ENCODE data around the gene CEACAM21. TPM values are rescaled to one million over a fixed set of nuclear protein-coding genes. Genes with fewer than 3 reads are reported as not detected.

CEACAM21 gene
- total RNA-seq, 6 donors from 2014 or later: 2.3 to 22.4 (median 16.3) TPM

DNA sequence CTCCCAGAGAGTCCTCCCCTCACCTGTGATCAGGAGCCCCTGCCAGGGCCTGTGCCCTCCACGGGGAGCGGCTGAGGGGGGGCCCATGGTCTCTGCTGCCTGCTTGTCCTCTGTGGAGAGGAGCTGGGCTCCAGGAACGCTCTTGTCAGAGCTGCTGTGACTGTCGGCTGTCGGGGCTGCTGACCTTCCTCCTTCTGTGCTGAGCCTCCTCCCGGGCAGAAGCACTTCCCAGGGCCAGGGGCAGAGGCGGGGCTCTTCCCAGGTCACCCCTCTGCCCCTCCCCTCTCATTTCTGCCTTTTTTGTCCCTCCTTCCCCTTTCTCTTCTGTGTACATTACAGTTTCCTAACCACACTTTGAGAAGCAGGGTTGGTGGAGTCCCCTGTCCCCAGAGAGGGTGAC lies 50.9 kb downstream of the CEACAM21 start, which contains the start of gene CEACAM4:
Gene CEACAM4, minus strand, starts transcription at position 198 of the 400 bp plus-strand sequence. Its CDS starts 111 bp downstream, at position 87.
- H3K9me3 ChIP-seq: peaks cover 0 to 11% (median 1%) of the 10 kb centered on the region in 4 donors
- WGBS, 2 donors: 17 to 26% methylated on average over 6 of the region's 7 CpGs
- no peaks in the 10 kb centered on the region for H3K36me3 ChIP-seq
- ATAC-seq (ENCODE audit: low FRiP score in 2 of 2): peak; percentile 76 to 80
- TF ChIP-seq, protein P1, sequence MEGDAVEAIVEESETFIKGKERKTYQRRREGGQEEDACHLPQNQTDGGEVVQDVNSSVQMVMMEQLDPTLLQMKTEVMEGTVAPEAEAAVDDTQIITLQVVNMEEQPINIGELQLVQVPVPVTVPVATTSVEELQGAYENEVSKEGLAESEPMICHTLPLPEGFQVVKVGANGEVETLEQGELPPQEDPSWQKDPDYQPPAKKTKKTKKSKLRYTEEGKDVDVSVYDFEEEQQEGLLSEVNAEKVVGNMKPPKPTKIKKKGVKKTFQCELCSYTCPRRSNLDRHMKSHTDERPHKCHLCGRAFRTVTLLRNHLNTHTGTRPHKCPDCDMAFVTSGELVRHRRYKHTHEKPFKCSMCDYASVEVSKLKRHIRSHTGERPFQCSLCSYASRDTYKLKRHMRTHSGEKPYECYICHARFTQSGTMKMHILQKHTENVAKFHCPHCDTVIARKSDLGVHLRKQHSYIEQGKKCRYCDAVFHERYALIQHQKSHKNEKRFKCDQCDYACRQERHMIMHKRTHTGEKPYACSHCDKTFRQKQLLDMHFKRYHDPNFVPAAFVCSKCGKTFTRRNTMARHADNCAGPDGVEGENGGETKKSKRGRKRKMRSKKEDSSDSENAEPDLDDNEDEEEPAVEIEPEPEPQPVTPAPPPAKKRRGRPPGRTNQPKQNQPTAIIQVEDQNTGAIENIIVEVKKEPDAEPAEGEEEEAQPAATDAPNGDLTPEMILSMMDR (IDR thresholded peaks at IDR 0.05): no peak
- TF ChIP-seq POLR2A (IDR thresholded peaks at IDR 0.05): peak in 2 of 4 donors; percentile 39 to 87
- TF ChIP-seq POLR2AphosphoS5 (IDR thresholded peaks at IDR 0.05): peak; percentile 54 to 70
- peak within 1 kb of the TSS in 2 of 4 donors; percentile 35 to 42 for H3K4me3 ChIP-seq
- DNase-seq: peak; percentile 55 to 79
- no peaks in the 10 kb centered on the region for H3K27me3 ChIP-seq
- peaks cover 0 to 8% (median 1%) of the 10 kb centered on the region in 4 donors for H3K4me1 ChIP-seq
- peak within 1 kb of the TSS; percentile 61 to 83 (median 74) for H3K27ac ChIP-seq

DNA sequence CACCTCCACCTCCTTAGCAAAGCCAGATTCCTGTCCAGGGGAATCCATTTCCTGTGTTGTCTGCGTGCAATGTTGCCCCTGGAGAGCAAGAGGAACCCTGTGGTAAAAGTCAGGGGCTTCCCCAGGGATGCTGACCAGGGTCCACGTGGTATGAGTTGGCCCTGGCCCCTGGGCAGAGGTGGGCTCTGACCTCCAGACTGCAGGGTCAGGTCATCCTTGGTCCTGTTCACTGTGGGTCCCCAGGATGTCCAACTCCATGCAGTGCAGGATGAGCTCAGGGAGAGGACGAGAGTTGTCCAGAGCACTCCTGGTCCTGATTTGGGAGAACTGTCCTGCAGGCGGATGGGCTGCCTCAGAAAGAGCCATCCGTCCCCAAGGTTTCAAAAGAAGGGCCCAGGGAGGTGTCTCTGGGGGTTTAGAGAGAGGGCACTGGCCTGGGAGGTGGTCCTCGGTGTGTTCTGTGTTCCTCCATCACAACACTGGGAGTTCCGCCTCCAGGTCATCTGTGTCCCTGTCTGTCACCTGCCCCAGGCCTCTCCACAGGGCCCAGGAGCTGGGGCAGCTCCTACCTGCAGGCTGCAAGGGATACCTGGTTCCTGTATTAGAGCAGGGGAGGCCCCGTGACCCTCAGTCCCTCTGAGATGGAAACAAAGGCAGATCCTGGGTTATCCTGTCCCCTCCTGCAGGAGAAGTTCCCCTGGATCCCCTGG lies 52.2 kb downstream of the CEACAM21 start:
- DNase-seq (no peak), ATAC-seq (ENCODE audit: low FRiP score in 2 of 2) (no peak)
- H3K4me3 ChIP-seq: no peak overlapping the region
- peaks cover 0 to 8% (median 1%) of the 10 kb centered on the region in 4 donors for H3K4me1 ChIP-seq
- 84 to 85% methylated on average over 5 to 7 of the region's 8 CpGs for WGBS, 2 donors
- H3K36me3 ChIP-seq: no peaks in the 10 kb centered on the region
- no peaks in the 10 kb centered on the region for H3K27me3 ChIP-seq
- TF ChIP-seq EP300 (IDR thresholded peaks at IDR 0.05) (no peak), POLR2A (IDR thresholded peaks at IDR 0.05) (no peak), POLR2AphosphoS5 (IDR thresholded peaks at IDR 0.05) (no peak)
- TF ChIP-seq, protein P1 (IDR thresholded peaks at IDR 0.05): no peak
- peaks cover 0 to 11% (median 1%) of the 10 kb centered on the region in 4 donors for H3K9me3 ChIP-seq
- H3K27ac ChIP-seq: no peak overlapping the region

Other genes starting within 250 kb of the CEACAM21 start
- 100 to 1,000 TPM in 2 of 6 donors, 10 to 100 TPM in 4; 28.5 to 138 (median 76.8) TPM for gene TGFB1, start 222.2 kb upstream of the CEACAM21 start, total RNA-seq
- gene B9D2, start 212.0 kb upstream of the CEACAM21 start, total RNA-seq: 10 to 100 TPM in 3 of 6 donors, 1 to 10 TPM in 2, not detected in 1; 7.0 to 17.2 (median 10.3) TPM
- 10 to 100 TPM; 18.7 to 65.0 (median 29.3) TPM for gene TMEM91, start 199.6 kb upstream of the CEACAM21 start, total RNA-seq
- gene EXOSC5, start 178.8 kb upstream of the CEACAM21 start, total RNA-seq: 10 to 100 TPM in 4 of 6 donors, 1 to 10 TPM in 1, under 1 TPM in 1; 0.89 to 18.4 (median 16.0) TPM
- 10 to 100 TPM; 28.4 to 71.7 (median 63.3) TPM for gene BCKDHA, start 178.3 kb upstream of the CEACAM21 start, total RNA-seq
- gene B3GNT8, start 148.8 kb upstream of the CEACAM21 start, total RNA-seq: 10 to 100 TPM; 10.0 to 39.1 (median 23.4) TPM
- 10 to 100 TPM; 28.9 to 63.1 (median 38.3) TPM for gene DMAC2, start 136.3 kb upstream of the CEACAM21 start, total RNA-seq
- gene ERICH4, start 133.0 kb upstream of the CEACAM21 start, total RNA-seq: not detected
- 1 to 10 TPM; 1.7 to 8.6 (median 5.0) TPM for gene CEACAM4, start 50.9 kb downstream of the CEACAM21 start, total RNA-seq
- under 1 TPM in 3 of 6 donors, not detected in 3; 0.23 to 0.30 (median 0.27) TPM for gene CEACAM7, start 112.1 kb downstream of the CEACAM21 start, total RNA-seq
- gene CEACAM5, start 132.5 kb downstream of the CEACAM21 start, total RNA-seq: 10 to 100 TPM in 4 of 6 donors, 1 to 10 TPM in 2; 5.5 to 55.2 (median 23.8) TPM
- gene CEACAM6, start 179.4 kb downstream of the CEACAM21 start, total RNA-seq: 100 to 1,000 TPM; 140 to 651 (median 539) TPM
- 1 to 10 TPM in 5 of 6 donors, not detected in 1; 1.4 to 6.0 (median 2.7) TPM for gene CEACAM3, start 220.4 kb downstream of the CEACAM21 start, total RNA-seq